ENCODE data around the gene CNR2. TPM values are rescaled to one million over a fixed set of nuclear protein-coding genes. Genes with fewer than 3 reads are reported as not detected.
"Not testable (repeated sequence)": the region's sequence is repeated elsewhere in the genome, so short reads cannot be mapped to it uniquely, and the experiment has no call there.

The CNR2 gene
- total RNA-seq, 4 donors from 2014 or later: 1.6 to 3.4 TPM; not detected in 2

DNA sequence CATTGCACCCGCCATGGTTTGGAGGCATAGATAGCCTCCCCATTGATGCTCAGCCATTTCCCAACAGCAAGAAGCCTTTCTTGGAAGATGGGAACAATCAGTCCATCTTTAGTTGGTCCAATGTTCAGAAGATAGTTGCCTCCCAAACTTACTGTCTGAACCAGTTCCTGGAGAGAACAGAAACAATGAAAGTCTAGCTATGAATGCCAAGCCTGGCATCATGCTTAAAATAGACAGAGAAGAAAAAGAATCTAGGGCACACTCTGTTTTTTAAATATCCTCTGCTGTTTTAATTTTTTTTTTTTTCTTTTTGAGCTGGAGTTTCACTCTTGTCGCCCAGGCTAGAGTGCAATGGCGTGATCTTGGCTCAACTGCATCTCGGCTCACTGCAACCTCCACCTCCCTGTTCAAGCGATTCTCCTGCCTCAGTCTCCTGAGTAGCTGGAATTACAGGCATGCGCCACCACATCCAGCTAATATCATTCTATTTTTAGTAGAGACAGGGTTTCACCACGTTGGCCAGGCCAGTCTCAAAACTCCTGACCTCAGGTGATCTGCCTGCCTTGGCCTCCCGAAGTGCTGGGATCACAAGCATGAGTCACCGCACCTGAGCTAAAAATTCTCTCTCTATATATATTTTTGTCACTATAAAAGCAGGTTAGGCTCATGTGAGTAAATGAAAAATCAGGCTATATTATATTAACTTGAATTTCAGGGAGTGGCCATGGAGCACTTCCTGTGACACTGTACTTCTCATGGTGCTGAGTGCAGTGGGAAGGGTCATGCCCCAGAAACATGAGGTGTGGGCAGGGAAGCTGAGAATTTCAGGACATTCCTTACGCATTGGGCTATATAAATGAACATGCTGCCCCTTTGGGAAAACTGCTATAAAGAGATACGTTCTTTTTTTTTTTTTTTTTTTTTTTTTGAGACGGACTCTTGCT, 64.2 kb downstream of the CNR2 start:
- no peak for TF ChIP-seq POLR2A (IDR thresholded peaks at IDR 0.05)
- no peak for TF ChIP-seq EP300 (IDR thresholded peaks at IDR 0.05; ENCODE audit: low read depth)
- TF ChIP-seq, protein P1, sequence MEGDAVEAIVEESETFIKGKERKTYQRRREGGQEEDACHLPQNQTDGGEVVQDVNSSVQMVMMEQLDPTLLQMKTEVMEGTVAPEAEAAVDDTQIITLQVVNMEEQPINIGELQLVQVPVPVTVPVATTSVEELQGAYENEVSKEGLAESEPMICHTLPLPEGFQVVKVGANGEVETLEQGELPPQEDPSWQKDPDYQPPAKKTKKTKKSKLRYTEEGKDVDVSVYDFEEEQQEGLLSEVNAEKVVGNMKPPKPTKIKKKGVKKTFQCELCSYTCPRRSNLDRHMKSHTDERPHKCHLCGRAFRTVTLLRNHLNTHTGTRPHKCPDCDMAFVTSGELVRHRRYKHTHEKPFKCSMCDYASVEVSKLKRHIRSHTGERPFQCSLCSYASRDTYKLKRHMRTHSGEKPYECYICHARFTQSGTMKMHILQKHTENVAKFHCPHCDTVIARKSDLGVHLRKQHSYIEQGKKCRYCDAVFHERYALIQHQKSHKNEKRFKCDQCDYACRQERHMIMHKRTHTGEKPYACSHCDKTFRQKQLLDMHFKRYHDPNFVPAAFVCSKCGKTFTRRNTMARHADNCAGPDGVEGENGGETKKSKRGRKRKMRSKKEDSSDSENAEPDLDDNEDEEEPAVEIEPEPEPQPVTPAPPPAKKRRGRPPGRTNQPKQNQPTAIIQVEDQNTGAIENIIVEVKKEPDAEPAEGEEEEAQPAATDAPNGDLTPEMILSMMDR (IDR thresholded peaks at IDR 0.05): no peak
- no peak for TF ChIP-seq POLR2AphosphoS5 (IDR thresholded peaks at IDR 0.05)
- intact Hi-C loops (cut with DNase I; ENCODE audit: low total_unique reads) (no loop called here), in situ Hi-C loops (cut with MboI; ENCODE audit: low pct_ligation_motif_present in 1 of 4, low pct_unique_long_range_greater_than_20kb in 1 of 4, low sequenced_read_pairs in 3 of 4) (no loop called here)
- Histone ChIP-seq H3K27me3 (no peaks in the 10 kb centered on the region), H3K36me3 (peaks cover 0 to 43% (median 16%) of the 10 kb centered on the region in 4 donors), H3K9me3 (no peaks in the 10 kb centered on the region), H3K27ac (no peak overlapping the region), H3K4me3 (no peak overlapping the region), H3K4me1 (no peaks in the 10 kb centered on the region)
- DNase-seq: no peak
- WGBS, 2 donors (ENCODE audit: low coverage in 1 of 2): 92 to 93% methylated on average over 6 to 12 of the region's 12 CpGs

GRCh38 chr1:23847482-23848095, 65.6 kb downstream of the CNR2 start:
- H3K9me3 ChIP-seq; in situ Hi-C loops (cut with MboI; ENCODE audit: low pct_ligation_motif_present in 1 of 4, low pct_unique_long_range_greater_than_20kb in 1 of 4, low sequenced_read_pairs in 3 of 4); H3K27me3 ChIP-seq; H3K4me1 ChIP-seq; intact Hi-C loops (cut with DNase I; ENCODE audit: low total_unique reads); DNase-seq; H3K27ac ChIP-seq; H3K4me3 ChIP-seq: not testable (repeated sequence)
- peaks cover 0 to 43% (median 16%) of the 10 kb centered on the region in 4 donors for H3K36me3 ChIP-seq
- 100% methylated on average over 2 of the region's 2 CpGs; no CpG with 5 or more reads in 1 of the 2 donors for WGBS, 2 donors (ENCODE audit: low coverage in 1 of 2)

- WGBS, 2 donors (ENCODE audit: low coverage in 1 of 2): 95 to 98% methylated on average over 2 of the region's 2 CpGs
- no peaks in the 10 kb centered on the region for H3K27me3 ChIP-seq
- no peak for DNase-seq
- intact Hi-C loops (cut with DNase I; ENCODE audit: low total_unique reads): no loop called here
- H3K4me3 ChIP-seq: no peak overlapping the region
- no peaks in the 10 kb centered on the region for H3K4me1 ChIP-seq
- H3K27ac ChIP-seq: no peak overlapping the region
- peaks cover 0 to 43% (median 16%) of the 10 kb centered on the region in 4 donors for H3K36me3 ChIP-seq
- TF ChIP-seq, protein P1 (IDR thresholded peaks at IDR 0.05): no peak
- TF ChIP-seq POLR2AphosphoS5 (IDR thresholded peaks at IDR 0.05) (no peak), EP300 (IDR thresholded peaks at IDR 0.05; ENCODE audit: low read depth) (no peak), POLR2A (IDR thresholded peaks at IDR 0.05) (no peak)
- in situ Hi-C loops (cut with MboI; ENCODE audit: low pct_ligation_motif_present in 1 of 4, low pct_unique_long_range_greater_than_20kb in 1 of 4, low sequenced_read_pairs in 3 of 4): no loop called here
- H3K9me3 ChIP-seq: no peaks in the 10 kb centered on the region
Observed at GRCh38 chr1:23845163-23845562, 68.0 kb downstream of the CNR2 start.

DNA sequence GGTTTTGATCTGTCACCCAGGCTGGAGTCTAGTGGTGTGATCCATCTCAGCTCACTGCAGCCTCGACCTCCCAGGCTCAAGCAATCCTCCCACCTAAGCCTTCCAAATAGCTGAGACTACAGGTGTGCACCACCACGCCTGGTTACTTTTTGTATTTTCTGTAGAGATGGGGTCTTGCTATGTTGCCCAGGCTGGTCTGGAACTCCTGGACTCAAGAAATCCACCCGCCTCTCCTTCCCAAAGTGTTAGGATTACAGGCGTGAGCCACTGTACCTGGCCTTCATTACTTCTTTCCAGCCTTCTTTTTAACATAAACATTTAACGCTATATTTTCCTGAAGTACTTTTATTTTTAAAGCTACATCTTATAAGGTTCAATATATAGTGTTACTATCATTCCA, 69.5 kb downstream of the CNR2 start:
- in situ Hi-C loops (cut with MboI; ENCODE audit: low pct_ligation_motif_present in 1 of 4, low pct_unique_long_range_greater_than_20kb in 1 of 4, low sequenced_read_pairs in 3 of 4): no loop called here
- DNase-seq: no peak
- intact Hi-C loops (cut with DNase I; ENCODE audit: low total_unique reads): no loop called here
- Histone ChIP-seq H3K27me3 (no peaks in the 10 kb centered on the region), H3K27ac (no peak overlapping the region), H3K9me3 (no peaks in the 10 kb centered on the region), H3K36me3 (peaks cover 0 to 40% (median 15%) of the 10 kb centered on the region in 4 donors), H3K4me3 (no peak overlapping the region), H3K4me1 (peaks cover 0 to 3% (median 0%) of the 10 kb centered on the region in 4 donors)
- TF ChIP-seq POLR2AphosphoS5 (IDR thresholded peaks at IDR 0.05) (no peak), EP300 (IDR thresholded peaks at IDR 0.05; ENCODE audit: low read depth) (no peak), POLR2A (IDR thresholded peaks at IDR 0.05) (no peak)
- TF ChIP-seq, protein P1 (IDR thresholded peaks at IDR 0.05): no peak
- 91 to 93% methylated on average over 3 to 5 of the region's 5 CpGs for WGBS, 2 donors (ENCODE audit: low coverage in 1 of 2)

Data from transverse colon (tissue), 4 donors.